Skeletal muscle tissue (tissue), 4 donors: Measurements from ENCODE around the gene ZNF160. TPM values are rescaled to one million over a fixed set of nuclear protein-coding genes. Genes with fewer than 3 reads are reported as not detected.
A peak's percentile ranks its signal among the peaks of the same experiment; 100 is the strongest.

Experiments used
- H3K27ac ChIP-seq: one replicate; pipeline ENCODE4 v1.7.0; 2013; ENCODE audit warnings: mild to moderate bottlenecking, low read depth, low read length, inconsistent platforms
- H3K27me3 ChIP-seq, 3 donors: one replicate each; pipeline ENCODE4 v1.7.0; 2013; ENCODE audit warnings: low read length in 3 of 3; ENCODE audit not compliant: control insufficient read depth in 3 of 3, insufficient read depth in 3 of 3
- H3K36me3 ChIP-seq, 3 donors: one replicate each; pipeline ENCODE4 v1.7.0; 2013; ENCODE audit warnings: low read length in 3 of 3; ENCODE audit not compliant: control insufficient read depth in 3 of 3, insufficient read depth in 3 of 3
- H3K4me1 ChIP-seq, 3 donors: one replicate each; pipeline ENCODE4 v1.7.0; 2013; ENCODE audit warnings: low read length in 3 of 3, mild to moderate bottlenecking in 3 of 3; ENCODE audit not compliant: control insufficient read depth in 3 of 3, insufficient read depth in 3 of 3
- H3K4me3 ChIP-seq, 3 donors: one replicate each; pipeline ENCODE4 v1.7.0; 2013; ENCODE audit warnings: low read length in 3 of 3
- H3K9ac ChIP-seq, 3 donors: one replicate each; pipeline ENCODE4 v1.7.0; 2013; ENCODE audit warnings: low read length in 3 of 3, mild to moderate bottlenecking in 3 of 3, moderate library complexity in 2 of 3, low read depth in 1 of 3
- H3K9me3 ChIP-seq, 3 donors: one replicate each; pipeline ENCODE4 v1.7.0; 2013; ENCODE audit warnings: low read length in 3 of 3; ENCODE audit not compliant: control insufficient read depth in 3 of 3
- total RNA-seq: library from RNA; depleted of rRNA; stranded (reverse); fragments of >200 nt; gene quantifications from one replicate; pipeline ENCODE4 v1.2.3, GENCODE V29; 2014
- donor health status: Osteomylitis.

ZNF160 gene
- total RNA-seq, 1 donor from 2014 or later = 20.9 TPM

DNA sequence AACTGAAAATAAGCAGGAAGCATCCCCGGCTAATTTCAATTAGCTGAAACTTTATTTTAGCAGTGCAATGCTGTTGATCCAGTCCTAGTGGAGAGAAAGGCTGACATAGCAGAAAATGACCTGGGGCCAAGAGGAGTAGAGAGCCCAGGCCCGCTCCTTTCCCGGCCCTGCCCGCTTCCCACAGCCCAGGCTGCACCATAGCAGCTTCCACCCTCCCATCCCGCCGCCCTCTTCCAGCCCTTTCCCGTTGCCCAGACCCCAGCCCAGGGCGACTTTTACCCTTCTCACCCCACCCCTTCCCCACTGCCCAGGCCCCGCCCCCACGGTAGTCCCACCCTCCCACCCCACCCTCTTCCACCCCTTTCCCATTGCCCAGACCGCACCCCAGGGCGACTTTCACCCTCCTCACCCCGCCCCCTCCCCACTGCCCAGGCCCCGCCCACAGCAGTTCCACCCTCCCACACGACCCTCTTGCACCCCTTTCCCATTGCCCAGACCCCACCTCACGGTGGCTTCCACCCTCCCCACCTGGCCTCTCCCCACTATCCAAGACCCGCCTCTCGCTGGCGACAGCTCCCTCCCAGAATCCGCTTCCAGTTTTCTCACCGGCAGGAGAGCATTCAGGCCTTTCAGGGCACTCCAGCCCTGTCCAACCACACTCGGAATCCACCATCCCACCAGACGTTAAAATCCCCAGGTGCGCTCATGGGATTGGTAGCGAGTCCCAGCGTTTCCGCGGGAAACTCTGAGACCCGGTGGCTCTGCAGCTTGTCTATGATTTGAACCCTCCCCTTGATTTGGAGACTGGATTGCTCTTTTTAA is 8.3 kb downstream of the ZNF160 start:
- peaks cover 11 to 19% (median 16%) of the 10 kb centered on the region in 3 donors for H3K36me3 ChIP-seq
- H3K9me3 ChIP-seq = no peaks in the 10 kb centered on the region
- H3K27ac ChIP-seq = no peak overlapping the region
- H3K4me3 ChIP-seq = no peak overlapping the region
- H3K4me1 ChIP-seq = peaks cover 0 to 2% (median 0%) of the 10 kb centered on the region in 3 donors
- H3K27me3 ChIP-seq = no peaks in the 10 kb centered on the region
- H3K9ac ChIP-seq = no peak overlapping the region

DNA sequence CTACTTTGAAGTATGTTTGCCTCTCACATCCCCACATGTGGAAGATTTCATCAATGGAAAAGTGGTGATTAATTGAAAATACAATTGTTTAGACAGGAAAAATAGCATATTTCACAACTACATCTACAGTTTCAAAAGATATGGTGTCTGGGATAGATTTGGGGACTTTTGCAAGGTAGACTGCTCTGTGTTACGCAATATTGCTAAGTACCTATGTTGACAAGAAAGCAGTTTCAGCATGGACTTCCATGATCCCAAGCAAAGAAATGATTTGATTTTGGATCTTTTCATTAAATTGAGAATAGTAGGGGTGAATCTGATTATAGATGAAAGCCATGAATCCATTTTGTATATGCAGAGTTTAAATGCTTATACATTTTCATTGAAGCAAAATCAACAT is 10.5 kb downstream of the ZNF160 start:
- Histone ChIP-seq H3K36me3 (peaks cover 16 to 33% (median 20%) of the 10 kb centered on the region in 3 donors), H3K27me3 (no peaks in the 10 kb centered on the region), H3K9ac (no peak overlapping the region), H3K4me3 (no peak overlapping the region), H3K4me1 (peaks cover 0 to 2% (median 0%) of the 10 kb centered on the region in 3 donors), H3K9me3 (no peaks in the 10 kb centered on the region), H3K27ac (no peak overlapping the region)

DNA sequence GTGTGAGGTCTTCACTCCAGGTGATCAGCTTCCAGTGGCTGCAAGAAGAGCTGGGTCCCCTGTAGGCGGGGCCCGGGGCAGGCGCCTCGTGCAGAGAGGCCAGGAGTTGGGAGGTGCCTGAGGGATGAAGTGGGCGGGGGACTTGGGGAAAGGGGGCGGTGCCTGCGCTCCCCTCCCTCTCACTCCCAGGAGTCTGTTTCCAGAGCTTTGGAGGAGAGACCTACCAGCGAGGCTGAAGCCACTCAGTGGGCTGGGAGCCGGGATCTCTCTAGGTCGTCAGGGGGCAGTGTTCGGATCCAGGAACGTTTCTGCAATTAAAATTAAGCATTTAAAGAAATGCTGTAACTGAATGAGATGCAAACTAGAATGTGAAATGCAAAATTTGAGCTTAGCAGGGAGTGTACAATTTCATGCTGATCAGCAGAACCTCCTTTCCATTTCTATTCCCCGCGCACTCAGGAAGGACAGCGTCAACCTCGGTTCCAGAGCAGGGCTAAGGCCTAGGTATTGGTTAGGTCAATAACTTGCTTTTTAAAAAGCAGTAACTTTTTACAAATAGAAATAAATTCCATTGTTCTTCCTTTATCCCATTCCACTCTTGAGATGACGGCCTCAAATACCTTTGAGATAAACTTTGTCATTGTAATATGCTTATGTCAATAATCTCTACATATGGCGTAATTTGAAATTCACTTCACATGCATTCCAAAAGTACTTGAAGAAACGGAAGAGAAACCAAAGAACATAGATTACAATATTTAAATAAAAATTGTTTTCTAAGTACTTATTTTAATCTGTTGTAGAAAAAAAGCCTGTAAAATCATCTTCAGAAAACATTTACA is 11.6 kb downstream of the ZNF160 start:
- H3K9me3 ChIP-seq = no peaks in the 10 kb centered on the region
- H3K9ac ChIP-seq = no peak overlapping the region
- no peak overlapping the region for H3K4me3 ChIP-seq
- peaks cover 19 to 38% (median 24%) of the 10 kb centered on the region in 3 donors for H3K36me3 ChIP-seq
- peaks cover 0 to 2% (median 0%) of the 10 kb centered on the region in 3 donors for H3K4me1 ChIP-seq
- no peaks in the 10 kb centered on the region for H3K27me3 ChIP-seq
- no peak overlapping the region for H3K27ac ChIP-seq

DNA sequence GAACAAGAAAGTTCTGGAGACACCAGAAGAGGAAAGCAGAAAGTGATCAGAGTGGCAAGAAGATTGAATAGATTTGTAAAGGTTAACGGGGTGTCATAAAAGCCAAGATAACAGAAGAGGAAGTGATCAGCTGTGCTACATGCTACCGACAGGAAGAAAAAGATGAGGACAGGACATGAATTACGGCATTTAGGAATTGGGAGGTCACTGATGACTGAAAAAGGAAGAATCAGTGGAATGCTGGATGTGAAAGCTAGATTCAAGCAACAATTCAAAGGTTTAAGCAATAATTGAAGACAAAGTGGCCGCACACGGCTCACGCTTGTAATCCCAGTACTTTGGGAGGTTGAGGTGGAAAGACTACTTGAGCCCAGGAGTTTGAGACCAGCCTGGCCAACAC is 15.1 kb downstream of the ZNF160 start:
- Histone ChIP-seq H3K4me3 (no peak overlapping the region), H3K27ac (no peak overlapping the region), H3K9me3 (no peaks in the 10 kb centered on the region), H3K9ac (no peak overlapping the region), H3K36me3 (peaks cover 42 to 73% (median 44%) of the 10 kb centered on the region in 3 donors), H3K4me1 (peaks cover 0 to 2% (median 0%) of the 10 kb centered on the region in 3 donors), H3K27me3 (no peaks in the 10 kb centered on the region)

DNA sequence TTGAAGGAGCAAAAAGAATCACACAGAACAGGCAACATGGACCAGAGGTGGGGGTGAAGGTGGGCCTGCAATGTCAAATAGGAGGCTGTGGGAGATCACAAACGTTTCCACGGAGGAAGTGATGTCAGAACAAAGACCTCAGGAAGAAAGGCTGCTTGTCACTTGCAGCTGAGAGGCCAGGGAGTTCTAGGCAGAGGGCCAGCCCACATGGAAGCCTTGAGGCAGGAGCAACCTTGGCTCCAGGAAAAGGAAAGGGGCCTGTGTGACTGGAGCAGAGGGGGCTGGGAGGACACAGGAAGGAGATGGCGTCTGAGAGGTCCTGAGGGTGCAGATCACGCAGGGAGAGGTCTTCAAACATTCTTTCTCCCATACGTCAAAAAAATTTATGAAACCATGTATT is 16.3 kb downstream of the ZNF160 start:
- H3K27ac ChIP-seq = no peak overlapping the region
- no peak overlapping the region for H3K4me3 ChIP-seq
- peaks cover 0 to 2% (median 0%) of the 10 kb centered on the region in 3 donors for H3K4me1 ChIP-seq
- peak overlapping the region in 1 of 3 donors; percentile 33 for H3K9ac ChIP-seq
- H3K9me3 ChIP-seq = no peaks in the 10 kb centered on the region
- no peaks in the 10 kb centered on the region for H3K27me3 ChIP-seq
- peaks cover 47 to 83% (median 48%) of the 10 kb centered on the region in 3 donors for H3K36me3 ChIP-seq

DNA sequence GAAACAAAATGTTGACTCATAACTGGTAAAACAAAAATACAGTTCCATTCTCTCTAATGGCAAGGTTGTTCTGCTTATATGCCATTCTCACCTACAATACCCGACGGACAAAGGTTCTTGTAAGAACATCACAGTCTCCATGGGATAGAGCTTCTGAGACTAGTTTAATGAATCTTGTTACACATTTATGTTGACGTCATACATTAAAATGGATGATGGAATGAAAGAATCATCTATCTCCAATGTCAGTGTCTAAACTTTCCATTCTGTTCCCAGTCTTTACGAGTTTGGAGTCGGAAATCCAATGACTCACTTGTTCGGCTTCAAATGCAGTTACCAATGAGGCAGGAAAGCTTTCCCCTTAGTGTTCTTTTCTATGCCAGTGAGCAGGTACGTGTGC is 17.7 kb downstream of the ZNF160 start:
- no peak overlapping the region for H3K4me3 ChIP-seq
- no peaks in the 10 kb centered on the region for H3K27me3 ChIP-seq
- H3K36me3 ChIP-seq = peaks cover 38 to 76% (median 40%) of the 10 kb centered on the region in 3 donors
- H3K4me1 ChIP-seq = no peaks in the 10 kb centered on the region
- H3K9ac ChIP-seq = no peak overlapping the region
- H3K9me3 ChIP-seq = peaks cover 0 to 3% (median 2%) of the 10 kb centered on the region in 3 donors
- H3K27ac ChIP-seq = no peak overlapping the region

DNA sequence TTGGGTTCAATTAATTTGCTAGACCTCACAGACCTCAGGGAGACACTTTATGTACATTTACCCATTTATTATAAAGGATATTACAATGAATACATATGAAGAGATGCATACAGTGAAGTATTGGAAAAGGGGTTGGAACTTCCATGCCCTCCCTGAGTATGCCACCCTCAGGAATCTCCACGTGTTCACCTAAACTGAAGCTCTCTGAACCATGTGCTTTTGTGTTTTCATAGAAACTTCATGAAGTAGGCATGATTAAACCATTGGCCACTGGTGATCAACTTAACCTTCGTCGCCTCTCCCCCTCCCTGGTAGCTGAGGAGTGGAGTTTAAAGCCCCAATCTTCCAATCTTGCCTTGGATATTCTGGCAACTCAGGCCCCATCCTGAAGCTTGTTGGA is 20.3 kb downstream of the ZNF160 start:
- H3K4me1 ChIP-seq = peaks cover 0 to 2% (median 0%) of the 10 kb centered on the region in 3 donors
- H3K9ac ChIP-seq = no peak overlapping the region
- H3K4me3 ChIP-seq = no peak overlapping the region
- H3K9me3 ChIP-seq = peaks cover 0 to 4% (median 2%) of the 10 kb centered on the region in 3 donors
- H3K36me3 ChIP-seq = peaks cover 32 to 55% (median 35%) of the 10 kb centered on the region in 3 donors
- H3K27me3 ChIP-seq = no peaks in the 10 kb centered on the region
- H3K27ac ChIP-seq = no peak overlapping the region

DNA sequence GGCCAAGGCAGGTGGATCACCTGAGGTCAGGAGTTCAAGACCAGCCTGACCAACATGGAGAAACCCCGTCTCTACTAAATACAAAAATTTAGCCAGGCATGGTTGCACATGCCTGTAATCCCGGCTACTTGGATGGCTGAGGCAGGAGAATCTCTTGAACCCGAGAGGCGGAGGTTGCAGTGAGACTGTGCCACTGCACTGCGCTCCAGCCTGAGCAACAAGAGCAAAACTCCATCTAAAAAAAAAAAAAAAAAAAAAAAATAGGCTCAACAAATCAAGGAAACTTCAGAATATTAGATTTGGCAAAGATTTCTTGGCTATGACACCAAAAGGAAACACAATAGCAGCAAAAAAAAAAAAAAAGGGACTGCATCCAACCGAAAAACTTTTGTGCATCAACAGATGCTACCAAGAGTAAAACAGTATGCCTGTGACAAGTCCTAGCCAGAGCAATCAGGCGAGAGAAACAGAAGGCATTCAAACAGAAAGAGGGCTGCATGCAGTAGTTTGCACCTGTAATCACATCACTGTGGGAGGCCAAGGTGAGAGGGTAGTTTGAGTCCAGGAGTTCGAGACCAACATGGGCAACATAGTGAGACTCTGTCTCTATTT is 23.8 kb downstream of the ZNF160 start:
- no peak overlapping the region for H3K27ac ChIP-seq

DNA sequence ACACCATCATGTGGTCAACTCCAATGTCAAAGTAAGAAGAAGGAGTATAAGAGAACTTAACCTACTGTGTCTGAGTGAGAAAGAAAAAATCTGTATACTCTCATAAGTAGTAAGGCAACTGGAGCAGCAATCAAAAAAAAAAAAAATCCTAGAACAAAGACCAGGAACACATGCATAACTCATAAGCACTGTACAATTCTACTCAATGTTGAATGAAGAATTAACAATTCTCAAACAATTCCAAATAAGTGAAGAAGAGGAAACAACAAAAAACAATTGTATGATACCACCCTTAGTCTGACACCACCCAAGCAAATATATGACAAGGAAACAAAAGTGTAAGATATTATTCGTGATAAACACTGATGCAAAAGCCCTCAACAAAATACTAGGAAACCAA is 24.6 kb downstream of the ZNF160 start:
- H3K4me1 ChIP-seq = peaks cover 0 to 2% (median 0%) of the 10 kb centered on the region in 3 donors
- no peak overlapping the region for H3K4me3 ChIP-seq
- peaks cover 23 to 35% (median 24%) of the 10 kb centered on the region in 3 donors for H3K36me3 ChIP-seq
- no peaks in the 10 kb centered on the region for H3K27me3 ChIP-seq
- H3K9me3 ChIP-seq = peaks cover 0 to 4% (median 4%) of the 10 kb centered on the region in 3 donors
- no peak overlapping the region for H3K27ac ChIP-seq
- no peak overlapping the region for H3K9ac ChIP-seq

More for the DNA sequence above, 23.8 kb downstream of the ZNF160 start:
- Histone ChIP-seq H3K9ac (no peak overlapping the region), H3K27me3 (no peaks in the 10 kb centered on the region), H3K4me3 (no peak overlapping the region), H3K4me1 (peaks cover 0 to 2% (median 0%) of the 10 kb centered on the region in 3 donors), H3K9me3 (peaks cover 0 to 4% (median 4%) of the 10 kb centered on the region in 3 donors), H3K36me3 (peaks cover 20 to 37% (median 24%) of the 10 kb centered on the region in 3 donors)
